Mesodermal cell (in vitro differentiated cells): ENCODE data around the gene ABI2. TPM values are rescaled to one million over a fixed set of nuclear protein-coding genes. Genes with fewer than 3 reads are reported as not detected.
A peak's percentile ranks its signal among the peaks of the same experiment; 100 is the strongest.
"Not testable (repeated sequence)": the region's sequence is repeated elsewhere in the genome, so short reads cannot be mapped to it uniquely, and the experiment has no call there.

Experiments used
- H3K27ac ChIP-seq: 2 replicates; pipeline ENCODE4 v1.7.0; 2013; ENCODE audit warnings: mild to moderate bottlenecking, low read depth, low read length, moderate library complexity; ENCODE audit not compliant: severe bottlenecking
- H3K36me3 ChIP-seq: 2 replicates; pipeline ENCODE4 v1.7.1; 2013; ENCODE audit warnings: mild to moderate bottlenecking, low read length, moderate library complexity; ENCODE audit not compliant: control insufficient read depth, insufficient read depth
- H3K4me1 ChIP-seq: one replicate; pipeline ENCODE4 v1.7.1; 2013; ENCODE audit warnings: mild to moderate bottlenecking, low read length; ENCODE audit not compliant: insufficient read depth, control insufficient read depth, poor library complexity, severe bottlenecking
- H3K4me3 ChIP-seq: 2 replicates; pipeline ENCODE4 v1.7.0; 2013; ENCODE audit warnings: low read length, control low read depth, mild to moderate bottlenecking; ENCODE audit not compliant: insufficient read depth, poor library complexity, severe bottlenecking; ENCODE audit errors: extremely low read depth
- H3K9me3 ChIP-seq: 2 replicates; pipeline ENCODE4 v1.7.1; 2013; ENCODE audit warnings: mild to moderate bottlenecking, low read length, moderate library complexity; ENCODE audit not compliant: control insufficient read depth
- WGBS, 2 experiments: methylation state at CpG; one replicate each; pipeline ENCODE4 v1.1.5; 2013; ENCODE audit warnings: missing lambda C conversion rate in 2 of 2; ENCODE audit not compliant: insufficient coverage in 2 of 2; 5-methylcytosine and 5-hydroxymethylcytosine counted together
- polyA plus RNA-seq, 2 experiments: library from polyadenylated mRNA; stranded (reverse); fragments of 50-300 nt; gene quantifications; one replicate each; pipeline ENCODE4 v1.2.3, GENCODE V29; 2013

Gene ABI2
- 133 TPM for polyA plus RNA-seq (2013, experiment 1 of 2)
- 116 TPM for polyA plus RNA-seq (2013, experiment 2 of 2)

- H3K4me1 ChIP-seq = peaks cover 3% of the 10 kb centered on the region
- no peaks in the 10 kb centered on the region for H3K36me3 ChIP-seq
- 0% methylated on average over 42 of the region's 98 CpGs for WGBS, 2 experiments
- peak within 1 kb of the TSS; percentile 99 for H3K27ac ChIP-seq
- H3K9me3 ChIP-seq = no peaks in the 10 kb centered on the region
- peak within 1 kb of the TSS; percentile 97 for H3K4me3 ChIP-seq
Observed at GRCh38 chr2:203327901-203328759, at the start of gene ABI2. Gene ABI2, plus strand, starts transcription at chr2:203328394. Its CDS starts 121 bp downstream, at chr2:203328515.

GRCh38 chr2:203279288-203279687 lies 48.9 kb upstream of the ABI2 start:
- H3K4me1 ChIP-seq = no peaks in the 10 kb centered on the region
- H3K4me3 ChIP-seq = no peak overlapping the region
- H3K27ac ChIP-seq = no peak overlapping the region
- H3K36me3 ChIP-seq = peaks cover 47% of the 10 kb centered on the region
- no peaks in the 10 kb centered on the region for H3K9me3 ChIP-seq

DNA sequence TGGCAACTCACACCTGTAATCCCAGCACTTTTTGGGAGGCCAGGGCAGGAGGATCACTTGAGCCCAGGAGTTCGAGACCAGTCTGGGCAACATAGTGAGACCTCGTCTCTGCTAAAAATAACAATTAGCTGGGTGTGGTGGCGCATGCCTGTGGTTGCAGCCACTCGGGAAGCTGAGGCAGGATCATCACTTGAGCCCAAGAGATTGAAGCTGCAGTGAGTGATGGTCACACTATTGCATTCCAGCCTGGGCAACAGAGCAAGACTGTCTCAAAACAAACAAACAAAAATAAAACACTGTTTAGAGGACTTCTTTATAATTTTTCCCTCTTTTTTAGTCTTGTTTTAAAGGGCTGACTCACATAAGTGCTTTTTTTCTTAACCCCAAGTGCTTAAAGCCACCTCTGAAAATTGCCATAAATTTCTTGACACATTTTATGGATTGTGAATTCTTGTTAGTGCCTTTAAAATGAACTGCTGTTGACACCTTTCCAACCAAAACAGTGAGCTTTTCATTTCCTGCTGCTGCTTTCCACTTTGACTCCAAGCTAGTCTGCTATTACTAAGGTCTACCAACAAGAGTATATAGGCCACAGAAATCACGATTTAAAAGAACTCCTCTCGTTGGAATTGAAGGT lies 47.6 kb upstream of the ABI2 start:
- Histone ChIP-seq H3K4me3 (no peak overlapping the region), H3K27ac (no peak overlapping the region), H3K36me3 (peaks cover 53% of the 10 kb centered on the region), H3K9me3 (no peaks in the 10 kb centered on the region), H3K4me1 (no peaks in the 10 kb centered on the region)
- 85 to 95% methylated on average over 4 of the region's 6 CpGs for WGBS, 2 experiments

DNA sequence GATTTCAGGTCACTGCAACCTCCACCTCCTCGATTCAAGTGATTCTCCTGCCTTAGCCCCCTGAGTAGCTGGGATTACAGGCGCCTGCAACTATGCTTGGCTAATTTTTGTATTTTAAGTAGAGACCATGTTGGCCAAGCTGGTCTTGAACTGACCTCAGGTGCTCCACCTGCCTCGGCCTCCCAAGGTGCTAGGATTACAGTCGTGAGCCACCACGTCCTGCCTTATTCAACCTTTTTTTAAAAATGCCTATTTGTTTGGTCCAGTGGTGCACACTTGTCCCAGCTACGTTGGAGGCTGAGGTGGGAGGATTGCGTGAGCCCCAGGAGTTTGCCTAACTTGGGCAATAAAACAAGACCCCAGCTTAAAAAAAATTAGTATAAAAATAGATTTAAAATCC lies 46.1 kb upstream of the ABI2 start:
- Histone ChIP-seq H3K9me3 (no peaks in the 10 kb centered on the region), H3K4me1 (no peaks in the 10 kb centered on the region), H3K4me3 (no peak overlapping the region), H3K27ac (no peak overlapping the region), H3K36me3 (peaks cover 67% of the 10 kb centered on the region)
- WGBS, 2 experiments = 95 to 98% methylated on average over 4 of the region's 7 CpGs

- H3K4me1 ChIP-seq = no peaks in the 10 kb centered on the region
- no peaks in the 10 kb centered on the region for H3K9me3 ChIP-seq
- H3K36me3 ChIP-seq = peaks cover 55% of the 10 kb centered on the region
- H3K27ac ChIP-seq = no peak overlapping the region
- WGBS, 2 experiments = no CpG with 5 or more reads among the region's 2 CpGs
- no peak overlapping the region for H3K4me3 ChIP-seq
Observed at GRCh38 chr2:203286532-203286931, 41.7 kb upstream of the ABI2 start.

DNA sequence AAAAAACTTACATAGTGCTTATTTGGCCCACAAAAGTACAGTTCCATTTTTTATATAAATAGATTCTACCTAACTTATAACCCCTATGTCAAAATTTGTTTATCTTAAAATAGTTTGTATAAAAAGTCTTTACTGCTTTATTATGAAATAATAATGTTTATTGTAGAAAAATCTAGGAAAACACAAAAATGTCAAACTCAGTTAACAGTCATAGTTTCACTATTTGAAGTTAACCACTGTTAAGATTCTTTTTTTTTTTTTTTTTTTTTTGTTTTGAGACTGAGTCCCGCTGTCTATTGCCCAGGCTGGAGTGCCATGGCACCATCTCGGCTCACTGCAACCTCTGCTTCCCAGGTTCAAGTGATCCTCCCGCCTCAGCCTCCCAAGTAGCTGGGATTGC lies 26.5 kb upstream of the ABI2 start:
- no peaks in the 10 kb centered on the region for H3K4me1 ChIP-seq
- H3K9me3 ChIP-seq = no peaks in the 10 kb centered on the region
- peaks cover 18% of the 10 kb centered on the region for H3K36me3 ChIP-seq
- no peak overlapping the region for H3K27ac ChIP-seq
- 100% methylated on average over 2 to 3 of the region's 3 CpGs for WGBS, 2 experiments
- H3K4me3 ChIP-seq = no peak overlapping the region

DNA sequence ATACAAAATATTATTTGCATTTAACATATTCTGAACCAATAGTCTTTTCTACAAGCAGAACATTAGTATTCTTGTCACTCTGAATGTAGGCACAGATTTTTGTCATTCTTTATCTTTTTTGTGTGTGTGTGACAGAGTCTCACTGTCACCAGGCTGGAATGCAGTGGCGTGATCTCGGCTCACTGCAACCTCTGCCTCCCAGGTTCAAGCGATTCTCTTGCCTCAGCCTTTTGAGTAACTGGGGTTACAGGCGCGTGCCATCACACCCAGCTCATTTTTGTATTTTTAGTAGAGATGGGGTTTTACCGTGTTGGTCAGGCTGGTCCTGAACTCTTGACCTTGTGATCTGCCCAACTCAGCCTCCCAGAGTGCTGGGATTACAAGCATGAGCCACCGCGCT lies 25.6 kb upstream of the ABI2 start:
- peaks cover 16% of the 10 kb centered on the region for H3K36me3 ChIP-seq
- H3K27ac ChIP-seq, H3K4me1 ChIP-seq, H3K9me3 ChIP-seq, H3K4me3 ChIP-seq: not testable (repeated sequence)
- WGBS, 2 experiments = 87 to 100% methylated on average over 2 to 5 of the region's 8 CpGs

DNA sequence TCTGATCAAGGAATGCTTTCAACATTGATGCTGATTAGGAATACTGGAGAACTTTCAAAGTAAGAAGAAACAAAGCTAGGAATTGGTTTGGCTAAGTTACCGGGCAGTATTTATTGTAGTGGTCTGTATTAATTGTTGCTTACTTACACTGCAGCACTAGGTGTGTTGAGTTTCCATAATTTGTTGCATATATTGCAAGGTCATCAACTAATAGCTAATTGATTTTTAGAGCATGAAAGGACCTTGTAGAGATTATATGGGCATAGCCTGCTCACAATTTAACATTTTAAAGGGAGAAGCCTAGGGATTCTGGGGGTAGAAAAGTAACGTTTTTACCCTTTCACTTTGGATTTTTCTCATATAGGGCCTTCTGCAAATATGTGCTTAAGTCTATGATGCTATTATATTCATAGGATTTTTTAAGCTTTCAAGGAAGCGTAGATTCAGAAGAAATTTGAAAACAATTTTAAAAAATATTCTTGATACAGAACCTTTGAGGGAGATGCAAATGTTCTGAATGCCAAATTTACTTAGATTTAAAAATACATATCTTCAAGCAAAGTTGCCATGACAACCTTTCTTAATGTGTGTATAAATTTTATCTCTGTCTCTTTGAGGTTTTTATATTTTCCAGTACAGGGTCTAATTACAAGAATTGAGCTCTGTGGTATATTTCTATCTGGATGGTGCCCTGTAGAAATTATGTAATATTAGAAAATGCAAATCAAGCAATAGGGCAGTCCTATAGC lies 17.3 kb upstream of the ABI2 start:
- no peaks in the 10 kb centered on the region for H3K9me3 ChIP-seq
- peaks cover 5% of the 10 kb centered on the region for H3K36me3 ChIP-seq
- no peak overlapping the region for H3K4me3 ChIP-seq
- H3K4me1 ChIP-seq = no peaks in the 10 kb centered on the region
- H3K27ac ChIP-seq = no peak overlapping the region
- WGBS, 2 experiments = 100% methylated on average over 1 of the region's 3 CpGs; no CpG with 5 or more reads in 1 of the 2 experiments

- Histone ChIP-seq H3K4me1 (peaks cover 3% of the 10 kb centered on the region), H3K9me3 (no peaks in the 10 kb centered on the region), H3K36me3 (no peaks in the 10 kb centered on the region), H3K4me3 (no peak overlapping the region), H3K27ac (no peak overlapping the region)
- WGBS, 2 experiments = no CpG with 5 or more reads among the region's 1 CpG
Observed at GRCh38 chr2:203326356-203326755, 1.8 kb upstream of the ABI2 start.

GRCh38 chr2:203327582-203327900 lies 653 bp upstream of the ABI2 start:
- no peaks in the 10 kb centered on the region for H3K9me3 ChIP-seq
- H3K27ac ChIP-seq = peak overlapping the region; percentile 99
- peak overlapping the region; percentile 97 for H3K4me3 ChIP-seq
- 6 to 8% methylated on average over 6 to 7 of the region's 7 CpGs for WGBS, 2 experiments
- no peaks in the 10 kb centered on the region for H3K36me3 ChIP-seq
- peaks cover 3% of the 10 kb centered on the region for H3K4me1 ChIP-seq
